Measurements from ENCODE around the gene ADM.

- TF ChIP-seq CTCF (IDR thresholded peaks at IDR 0.05; ENCODE audit: low read length) (no peak), EZH2 (optimal IDR thresholded peaks at IDR 0.05; ENCODE audit: low read depth, low read length) (no peak), EZH2phosphoT487 (IDR thresholded peaks at IDR 0.05; ENCODE audit: low read length) (no peak)
These were observed 540 bp downstream of the ADM start for GRCh38 chr11:10305262-10305963.

Measured in MM.1S (cell line).